Fibroblast of lung (primary cell): ENCODE measurements around the gene MKI67. TPM values are rescaled to one million over a fixed set of nuclear protein-coding genes. Genes with fewer than 3 reads are reported as not detected.

Experiments
- DNase-seq, 2 donors: peaks; one replicate each; pipeline versions ENCODE4 v3.0.0 to v3.0.0-alpha.2; 2010; ENCODE audit warnings: low read depth in 2 of 2
- H2AFZ ChIP-seq: 2 replicates; pipeline ENCODE4 v1.5.1; 2012; ENCODE audit warnings: low read length, control low read depth, inconsistent platforms
- H3K27ac ChIP-seq: 2 replicates; pipeline ENCODE4 v1.5.1; 2011; ENCODE audit warnings: low read length, control low read depth; ENCODE audit not compliant: insufficient read depth
- H3K27me3 ChIP-seq: 2 replicates; pipeline ENCODE4 v1.5.1; 2011; ENCODE audit warnings: mild to moderate bottlenecking, low read length; ENCODE audit not compliant: control insufficient read depth, insufficient read depth
- H3K36me3 ChIP-seq: 2 replicates; pipeline ENCODE4 v1.5.1; 2011; ENCODE audit warnings: low read length; ENCODE audit not compliant: control insufficient read depth, insufficient read depth
- H3K4me1 ChIP-seq: 2 replicates; pipeline ENCODE4 v1.5.1; 2011; ENCODE audit warnings: low read length; ENCODE audit not compliant: control insufficient read depth, insufficient read depth; ENCODE audit errors: extremely low read depth
- H3K4me2 ChIP-seq: 2 replicates; pipeline ENCODE4 v1.5.1; 2011; ENCODE audit warnings: low read length, control low read depth; ENCODE audit not compliant: insufficient read depth; ENCODE audit errors: extremely low read depth
- H3K4me3 ChIP-seq, 4 experiments: fragments of 200-600 bp in 1 of 4; sonication (generic) in 1 of 4; replicated peaks in 1 of 4; 2 replicates each; pipeline ENCODE4 v1.5.1; 2011 to 2016; ENCODE audit warnings: low read length in 4 of 4, low read depth in 3 of 4, mild to moderate bottlenecking in 3 of 4, control low read depth in 2 of 4, inconsistent platforms in 1 of 4, mixed read lengths in 1 of 4; ENCODE audit not compliant: insufficient read depth in 1 of 4; ENCODE audit errors: control extremely low read depth in 1 of 4
- H3K79me2 ChIP-seq: 2 replicates; pipeline ENCODE4 v1.5.1; 2012; ENCODE audit warnings: mild to moderate bottlenecking, low read length, inconsistent platforms; ENCODE audit not compliant: control insufficient read depth, insufficient read depth
- H3K9ac ChIP-seq: 2 replicates; pipeline ENCODE4 v1.5.1; 2011; ENCODE audit warnings: mild to moderate bottlenecking, low read length, control low read depth; ENCODE audit not compliant: insufficient read depth
- H3K9me3 ChIP-seq: 2 replicates; pipeline ENCODE4 v1.5.1; 2012; ENCODE audit warnings: low read depth, low read length; ENCODE audit not compliant: control insufficient read depth, insufficient read depth
- H4K20me1 ChIP-seq: 2 replicates; pipeline ENCODE4 v1.5.1; 2011; ENCODE audit warnings: low read length; ENCODE audit not compliant: control insufficient read depth, insufficient read depth; ENCODE audit errors: extremely low read depth
- CTCF ChIP-seq, 2 donors: IDR thresholded peaks in 1 of 2; conservative IDR thresholded peaks in 1 of 2; 1 replicate in 1 of 2; 2 replicates in 1 of 2; pipeline ENCODE4 v1.5.1; 2011 to 2012; ENCODE audit warnings: low read length in 2 of 2, control low read depth in 1 of 2, inconsistent platforms in 1 of 2, low read depth in 1 of 2, mild to moderate bottlenecking in 1 of 2
- EZH2 ChIP-seq: IDR thresholded peaks from 2 replicates; pipeline ENCODE4 v1.5.1; 2012; ENCODE audit warnings: low read length, control low read depth, mild to moderate bottlenecking; ENCODE audit errors: missing control alignments
- polyA plus RNA-seq, 2 donors: library from polyadenylated mRNA; depleted of rRNA in 1 of 2; stranded (reverse) in 1 of 2; unstranded in 1 of 2; fragments of >200 nt; gene quantifications; 2 replicates each; pipeline ENCODE4 v1.2.1, GENCODE V29; 2011 to 2012; ENCODE audit warnings: missing spikeins in 1 of 2
- total RNA-seq: library from RNA; depleted of rRNA; stranded (reverse); fragments of >200 nt; gene quantifications from 2 replicates; pipeline ENCODE4 v1.2.1, GENCODE V29; 2014

The MKI67 gene
- total and polyA plus RNA-seq, 2 donors (not counting 1 experiment from before 2014, with no cell fraction given), result 4.3 to 6.4 TPM

- Histone ChIP-seq H3K9ac (no peak overlapping the region), H3K4me1 (no peaks in the 10 kb centered on the region), H2AFZ (no peak overlapping the region), H4K20me1 (no peaks in the 10 kb centered on the region), H3K27me3 (peaks cover 7% of the 10 kb centered on the region), H3K9me3 (no peaks in the 10 kb centered on the region), H3K4me2 (peak overlapping the region; percentile 93), H3K36me3 (no peaks in the 10 kb centered on the region), H3K4me3 (peak overlapping the region; percentile 69 to 82 (median 71)), H3K79me2 (no peaks in the 10 kb centered on the region), H3K27ac (no peak overlapping the region)
- DNase-seq, result no peak
- no peak for TF ChIP-seq EZH2
- TF ChIP-seq CTCF (conservative IDR thresholded peaks at IDR 0.05 in 1 of 2, IDR thresholded peaks at IDR 0.05 in 1 of 2; ENCODE audit: low read depth in 1 of 2, low read length in 2 of 2), result no peak
Observed at GRCh38 chr10:128150561-128150960, 24.3 kb upstream of the MKI67 start.

GRCh38 chr10:128150045-128150493 is 23.8 kb upstream of the MKI67 start:
- Histone ChIP-seq H3K27ac (no peak overlapping the region), H3K9ac (peak overlapping the region; percentile 37), H3K36me3 (no peaks in the 10 kb centered on the region), H3K4me3 (peak overlapping the region; percentile 69 to 82 (median 71)), H3K4me1 (no peaks in the 10 kb centered on the region), H3K27me3 (peaks cover 7% of the 10 kb centered on the region), H3K9me3 (no peaks in the 10 kb centered on the region), H2AFZ (peak overlapping the region; percentile 89), H4K20me1 (no peaks in the 10 kb centered on the region), H3K79me2 (no peaks in the 10 kb centered on the region), H3K4me2 (peak overlapping the region; percentile 93)
- DNase-seq, result peak; percentile 45 to 66
- TF ChIP-seq EZH2, result no peak
- peak; percentile 56 to 91 for TF ChIP-seq CTCF (conservative IDR thresholded peaks at IDR 0.05 in 1 of 2, IDR thresholded peaks at IDR 0.05 in 1 of 2; ENCODE audit: low read depth in 1 of 2, low read length in 2 of 2)

- no peak for TF ChIP-seq EZH2
- TF ChIP-seq CTCF (conservative IDR thresholded peaks at IDR 0.05 in 1 of 2, IDR thresholded peaks at IDR 0.05 in 1 of 2; ENCODE audit: low read depth in 1 of 2, low read length in 2 of 2), result no peak
- H3K4me2 ChIP-seq, result peak overlapping the region; percentile 35
- H3K9ac ChIP-seq, result no peak overlapping the region
- H4K20me1 ChIP-seq, result no peaks in the 10 kb centered on the region
- H3K36me3 ChIP-seq, result no peaks in the 10 kb centered on the region
- no peak for DNase-seq
- no peak overlapping the region for H2AFZ ChIP-seq
- H3K4me3 ChIP-seq, result no peak overlapping the region
- H3K9me3 ChIP-seq, result no peaks in the 10 kb centered on the region
- no peaks in the 10 kb centered on the region for H3K4me1 ChIP-seq
- H3K27me3 ChIP-seq, result peaks cover 7% of the 10 kb centered on the region
- H3K27ac ChIP-seq, result no peak overlapping the region
- H3K79me2 ChIP-seq, result no peaks in the 10 kb centered on the region
Observed at GRCh38 chr10:128149267-128150014, 23.2 kb upstream of the MKI67 start.
